Measurements from ENCODE around the gene EXOC4.

The EXOC4 gene

GRCh38 chr7:134046594-134047128 is 793.8 kb downstream of the EXOC4 start:
- TF ChIP-seq CTCF (conservative IDR thresholded peaks at IDR 0.05), result no peak
- H3K27ac ChIP-seq, result no peak overlapping the region

GRCh38 chr7:134047675-134048074 is 794.8 kb downstream of the EXOC4 start:
- no peak for TF ChIP-seq CTCF (conservative IDR thresholded peaks at IDR 0.05)
- no peak overlapping the region for H3K27ac ChIP-seq

- no peak overlapping the region for H3K27ac ChIP-seq
- no peak for TF ChIP-seq CTCF (conservative IDR thresholded peaks at IDR 0.05)
These were observed 795.3 kb downstream of the EXOC4 start for GRCh38 chr7:134048166-134048565.

GRCh38 chr7:134051020-134051419 is 798.1 kb downstream of the EXOC4 start:
- TF ChIP-seq CTCF (conservative IDR thresholded peaks at IDR 0.05), result no peak
- no peak overlapping the region for H3K27ac ChIP-seq

GRCh38 chr7:134056816-134057215 is 803.9 kb downstream of the EXOC4 start:
- no peak for TF ChIP-seq CTCF (conservative IDR thresholded peaks at IDR 0.05)
- no peak overlapping the region for H3K27ac ChIP-seq

GRCh38 chr7:134058521-134058920 is 805.6 kb downstream of the EXOC4 start:
- TF ChIP-seq CTCF (conservative IDR thresholded peaks at IDR 0.05), result no peak
- H3K27ac ChIP-seq, result no peak overlapping the region

- no peak for TF ChIP-seq CTCF (conservative IDR thresholded peaks at IDR 0.05)
- no peak overlapping the region for H3K27ac ChIP-seq
These were observed 806.1 kb downstream of the EXOC4 start for GRCh38 chr7:134058980-134059379.

Measured in VCaP (cell line).